Measurements from ENCODE around the gene GLO1.

Gene GLO1

DNA sequence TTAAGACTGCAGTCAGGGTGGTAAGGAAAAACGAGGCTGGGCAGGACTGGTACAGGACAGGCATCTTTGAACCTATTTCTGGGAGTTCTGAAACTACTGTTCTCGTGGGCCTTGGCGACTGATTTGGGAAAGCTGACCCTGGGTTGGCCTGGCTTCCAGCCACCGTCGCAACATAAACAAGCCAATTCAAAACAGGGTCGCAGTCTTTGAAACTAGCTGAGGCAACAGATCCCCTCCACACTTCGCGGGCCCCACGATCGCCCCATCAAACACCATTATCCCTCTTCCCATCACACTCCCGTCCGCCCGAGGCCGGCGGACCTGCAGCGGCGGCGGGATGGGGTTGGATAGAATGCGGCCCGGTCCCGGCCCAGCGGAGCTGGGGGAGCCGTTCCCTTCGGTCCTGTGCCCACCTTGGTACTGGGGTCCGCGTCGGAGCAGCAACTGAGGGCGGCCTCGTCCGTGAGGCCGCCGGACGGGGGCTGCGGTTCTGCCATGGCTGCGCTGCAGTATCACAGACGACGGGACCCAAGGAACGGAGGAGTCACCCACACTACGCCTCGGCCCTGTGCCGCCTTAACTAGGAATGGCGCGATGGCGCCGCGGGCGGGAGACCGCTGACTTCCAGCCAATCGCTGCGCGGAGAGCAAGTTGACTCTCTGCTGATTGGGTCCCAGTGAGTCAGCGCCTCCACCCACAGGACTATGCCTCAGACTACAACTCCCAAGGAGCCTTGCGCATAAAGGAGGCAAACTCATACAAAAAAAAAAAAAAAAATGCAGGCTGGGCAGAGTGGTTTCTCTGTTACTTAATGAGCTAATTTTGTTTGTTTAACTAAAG lies at the start of gene GLO1:
Gene GLO1 (minus strand): TSS at position 588 of the 840 bp plus-strand sequence. CDS start 91 bp downstream, at position 497.
- FAIRE-seq: peak; percentile 45

DNA sequence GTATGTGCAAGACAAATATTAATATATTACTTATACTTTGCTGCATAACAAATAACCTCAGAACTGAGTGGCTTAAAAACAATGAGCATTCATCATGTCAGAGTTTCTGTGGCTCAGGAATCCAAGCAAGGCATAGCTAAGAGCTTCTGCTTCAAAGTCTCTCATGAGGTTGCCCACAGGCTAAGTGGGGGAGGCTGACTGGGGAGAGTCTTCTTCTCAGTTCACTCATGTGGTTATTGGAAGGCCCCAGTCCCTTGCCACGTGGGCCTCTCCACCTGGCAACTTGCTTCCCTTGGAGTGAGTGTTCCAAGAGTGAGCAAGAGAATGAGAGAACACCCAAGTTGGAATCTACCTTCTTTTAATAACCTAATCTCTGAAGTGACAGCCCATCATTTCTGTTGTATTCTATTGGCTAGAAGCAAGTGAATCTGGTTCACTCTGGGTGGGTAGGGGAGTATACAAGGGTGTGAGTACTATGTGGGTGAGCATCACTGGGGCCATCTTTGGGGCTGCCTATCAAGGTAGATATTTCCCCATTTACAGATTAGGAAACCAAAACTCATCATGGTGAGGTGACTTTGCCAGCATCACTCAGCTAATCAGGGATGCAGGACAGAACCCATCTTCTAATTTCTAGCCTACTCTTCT lies 48.1 kb upstream of the GLO1 start:
- FAIRE-seq: no peak

DNA sequence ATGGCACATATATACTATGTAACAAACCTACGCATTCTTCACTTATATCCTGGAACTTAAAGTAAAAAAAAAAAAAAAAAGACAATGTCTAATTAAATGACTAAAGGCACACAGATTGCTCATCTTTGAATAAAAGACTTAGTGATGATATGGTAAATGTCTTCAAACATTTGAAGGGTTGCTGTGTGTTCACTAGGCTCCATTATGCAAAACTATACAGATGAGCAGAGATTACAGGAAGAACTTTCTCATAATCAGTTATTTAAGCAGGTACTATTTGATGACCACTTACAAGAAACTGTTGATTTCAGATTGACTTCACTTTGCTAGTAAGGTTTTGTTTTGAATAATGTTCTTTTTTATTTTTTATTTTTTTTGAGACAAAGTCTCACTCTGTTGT lies 46.5 kb upstream of the GLO1 start:
- no peak for FAIRE-seq

DNA sequence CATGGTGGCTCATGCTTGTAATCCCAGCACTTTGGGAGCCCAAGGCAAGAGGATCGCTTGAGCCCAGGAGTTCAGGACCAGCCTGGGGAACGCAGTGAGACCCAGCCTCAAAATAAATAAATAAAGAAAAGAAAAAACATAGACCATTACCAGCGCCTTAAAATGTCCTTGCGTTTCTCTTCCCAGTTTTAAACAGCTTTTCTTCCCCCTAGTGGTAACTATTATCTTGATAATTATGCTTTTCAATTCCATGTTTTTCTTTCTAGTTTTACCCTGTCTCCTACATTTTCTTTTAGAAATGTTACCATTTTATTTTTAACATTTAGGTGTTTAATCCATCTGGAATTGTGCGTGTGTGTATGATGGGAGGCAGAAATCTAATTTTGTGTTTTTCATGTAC lies 36.6 kb upstream of the GLO1 start:
- FAIRE-seq: no peak

DNA sequence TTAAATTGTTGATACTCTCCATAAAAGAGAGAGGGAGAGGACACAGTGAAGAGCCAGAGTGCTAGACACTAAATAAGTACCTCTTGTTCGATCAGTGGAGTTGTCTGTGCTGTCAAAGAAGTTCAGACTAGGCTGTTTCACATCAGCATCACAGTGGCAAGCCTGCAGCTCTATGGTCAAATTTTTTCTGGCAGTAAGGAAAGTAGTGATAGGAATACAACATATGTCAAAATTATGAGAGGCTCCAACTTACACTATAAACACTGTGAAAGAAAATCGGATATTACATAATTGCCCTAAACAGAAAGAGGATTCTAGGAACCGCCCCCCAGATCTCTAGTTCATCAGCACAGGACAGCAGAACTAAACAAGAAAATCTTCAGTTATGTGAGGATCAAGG lies 35.3 kb upstream of the GLO1 start:
- no peak for FAIRE-seq

DNA sequence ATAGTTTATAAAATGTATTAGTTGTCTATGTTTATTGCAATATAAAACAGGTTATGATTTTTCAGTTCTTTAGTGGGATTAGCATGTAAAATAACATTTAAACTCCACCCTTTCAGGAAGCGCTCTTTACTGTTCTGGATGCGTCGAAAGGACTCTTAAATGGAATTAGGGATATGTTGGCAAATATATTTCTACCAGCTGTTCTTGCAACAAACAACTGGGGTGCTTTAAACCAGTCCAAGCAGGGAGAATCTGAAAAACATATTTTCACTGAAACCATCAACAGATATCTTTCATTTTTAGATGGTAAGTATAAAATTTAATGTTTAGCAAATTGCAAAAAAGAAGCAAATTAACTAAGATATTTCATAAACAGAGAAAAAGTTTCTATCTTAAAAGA lies 34.0 kb upstream of the GLO1 start:
- no peak for FAIRE-seq

DNA sequence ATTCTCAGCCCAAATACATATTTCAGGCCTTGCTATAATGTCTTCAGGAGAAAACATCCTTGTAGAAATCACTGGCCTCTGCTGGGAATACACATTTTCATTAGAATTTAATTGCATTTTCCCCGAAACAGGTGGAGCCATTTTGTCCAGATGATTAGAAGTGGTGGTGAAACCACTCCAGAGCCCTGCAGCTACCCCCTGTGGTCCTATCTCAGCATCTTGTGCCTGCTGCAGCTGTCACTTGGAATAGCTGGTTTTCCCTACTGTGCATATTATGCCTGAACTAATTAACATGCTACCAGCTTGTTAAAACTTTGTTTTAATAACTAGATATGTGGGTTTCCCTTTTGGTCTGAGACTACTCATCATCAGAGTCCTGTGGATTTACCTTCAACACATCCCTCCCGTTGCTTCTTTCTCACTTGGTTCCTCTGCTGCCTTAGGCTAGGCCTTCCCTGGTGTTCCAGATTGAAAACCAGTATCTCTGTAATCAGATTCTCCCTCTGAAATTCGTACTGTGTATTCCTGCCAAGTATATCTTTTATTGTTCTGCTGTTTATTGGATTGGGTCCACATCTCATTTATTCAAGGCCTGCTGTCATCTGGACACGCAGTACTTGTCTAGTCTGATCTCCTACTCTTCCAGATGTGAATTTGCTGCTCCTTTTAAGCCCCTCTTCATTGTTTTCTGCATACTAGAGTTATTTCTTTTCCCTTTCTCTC lies 27.4 kb upstream of the GLO1 start:
- FAIRE-seq: no peak

DNA sequence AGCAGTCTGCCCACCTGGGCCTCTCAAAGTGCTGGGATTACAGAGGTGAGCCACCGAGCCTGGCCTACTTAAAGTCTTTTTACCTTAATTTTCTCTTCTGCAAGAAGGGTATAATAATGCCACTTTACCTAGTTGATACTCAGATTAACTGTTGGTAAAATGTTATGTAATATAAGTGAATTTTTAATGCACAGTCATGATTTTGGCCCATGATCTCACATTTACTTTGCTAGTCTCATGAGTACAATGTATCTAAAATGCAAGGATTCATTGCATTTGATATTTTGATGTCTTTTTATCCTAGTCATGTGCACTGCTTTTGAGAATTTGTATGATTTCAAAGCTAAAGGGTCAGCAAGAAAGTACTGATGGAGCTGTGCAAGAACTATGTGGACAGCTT lies 25.3 kb upstream of the GLO1 start:
- FAIRE-seq: no peak

DNA sequence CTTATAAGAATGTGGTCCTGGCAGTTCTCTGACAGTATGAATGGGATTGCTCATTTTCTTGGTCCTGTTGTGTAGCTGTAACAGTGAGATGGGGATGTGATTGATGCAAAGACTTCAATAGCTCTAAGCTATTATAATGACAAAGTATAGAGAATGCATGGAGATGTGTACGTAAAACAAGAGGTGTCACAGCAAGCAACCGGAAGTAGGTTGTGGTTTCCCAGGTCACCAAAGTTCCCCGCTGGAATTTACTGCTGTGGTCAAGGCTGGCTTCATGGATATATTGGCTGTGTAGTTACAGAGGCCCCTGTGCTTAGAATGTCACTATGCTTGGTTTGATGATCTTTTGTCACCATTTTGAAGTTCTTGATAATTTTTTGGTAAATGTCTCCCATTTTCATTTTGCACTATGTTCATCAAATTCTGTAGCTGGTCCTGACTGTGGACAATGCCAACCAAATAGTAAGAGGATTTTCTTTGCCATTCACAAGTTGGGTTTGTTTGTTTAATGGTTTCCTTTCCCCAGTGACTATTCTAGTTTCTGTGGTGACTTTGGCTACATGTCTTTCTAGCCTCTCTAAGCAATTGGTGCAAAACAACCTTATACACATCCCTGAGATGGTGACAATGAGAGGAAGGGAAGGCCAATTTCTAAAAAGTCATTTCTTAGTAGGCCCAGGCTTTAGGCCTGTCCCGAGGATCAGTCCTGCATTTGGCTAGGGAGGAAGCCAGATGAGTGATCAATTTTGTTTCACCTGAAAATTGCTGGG lies 22.7 kb upstream of the GLO1 start:
- FAIRE-seq: no peak

DNA sequence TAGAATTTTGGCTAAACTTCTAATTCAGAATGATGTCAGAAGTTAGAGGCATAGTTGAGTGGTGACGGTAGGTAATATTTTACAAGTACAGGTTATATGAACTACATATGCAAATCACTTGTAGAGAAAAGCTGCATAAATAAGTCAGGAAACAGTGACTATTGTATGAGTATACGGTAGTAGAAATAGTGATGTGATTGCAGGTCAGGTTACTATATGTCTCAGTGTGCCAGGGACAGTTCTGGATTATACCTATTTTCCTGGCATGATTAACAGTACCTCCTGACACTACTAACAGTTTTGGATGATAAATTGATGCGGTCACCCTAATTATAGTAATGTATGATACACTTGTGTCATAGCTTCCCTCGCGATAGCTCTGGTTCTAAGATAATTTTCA lies 21.4 kb upstream of the GLO1 start:
- FAIRE-seq: no peak

DNA sequence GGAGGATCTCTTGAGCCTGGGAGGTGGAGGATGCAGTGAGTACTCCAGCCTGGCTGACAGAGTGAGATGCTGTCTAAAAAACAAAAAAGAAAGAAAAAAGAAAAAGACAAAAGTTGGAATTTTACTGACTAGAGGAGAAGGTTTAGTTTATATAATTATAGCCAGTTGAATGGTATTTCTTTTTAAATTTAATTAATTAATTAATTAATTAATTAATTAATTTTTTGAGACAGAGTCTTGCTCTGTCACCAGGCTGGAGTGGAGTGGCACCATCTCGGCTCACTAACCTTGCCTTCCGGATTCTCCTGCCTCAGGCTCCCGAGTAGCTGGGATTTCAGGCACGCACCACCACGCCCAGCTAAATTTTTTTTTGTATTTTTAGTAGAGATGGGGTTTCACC lies 20.8 kb upstream of the GLO1 start:
- FAIRE-seq: no peak

DNA sequence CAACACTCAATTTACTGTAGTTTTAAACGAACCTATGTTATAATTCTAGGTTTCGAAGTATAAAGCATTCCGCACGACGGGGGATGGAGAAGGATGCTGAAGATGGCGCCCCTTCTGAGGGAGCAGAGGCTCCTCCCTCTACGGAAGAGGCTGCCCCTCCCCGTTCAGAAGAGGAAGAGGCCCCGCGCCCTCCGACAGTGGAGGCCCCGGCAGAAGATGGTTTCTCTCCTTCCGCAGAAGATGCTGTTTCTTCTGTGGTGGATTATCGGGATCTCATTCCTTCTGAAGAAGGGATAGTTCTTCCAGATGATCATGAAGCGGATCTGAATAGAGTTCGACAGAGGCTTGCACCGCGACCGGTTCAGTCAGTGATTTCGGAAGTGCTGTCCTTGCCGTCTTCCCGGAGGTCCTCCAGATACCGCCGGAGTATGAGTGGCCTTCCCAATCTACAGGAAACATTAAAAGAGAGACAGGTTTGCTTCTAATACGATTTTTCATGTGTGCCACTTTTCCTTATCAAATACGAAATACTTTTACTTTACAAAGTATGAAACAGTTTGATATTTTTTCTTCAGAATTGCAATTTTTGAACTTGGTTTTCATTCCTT lies 19.9 kb upstream of the GLO1 start:
- FAIRE-seq: no peak

DNA sequence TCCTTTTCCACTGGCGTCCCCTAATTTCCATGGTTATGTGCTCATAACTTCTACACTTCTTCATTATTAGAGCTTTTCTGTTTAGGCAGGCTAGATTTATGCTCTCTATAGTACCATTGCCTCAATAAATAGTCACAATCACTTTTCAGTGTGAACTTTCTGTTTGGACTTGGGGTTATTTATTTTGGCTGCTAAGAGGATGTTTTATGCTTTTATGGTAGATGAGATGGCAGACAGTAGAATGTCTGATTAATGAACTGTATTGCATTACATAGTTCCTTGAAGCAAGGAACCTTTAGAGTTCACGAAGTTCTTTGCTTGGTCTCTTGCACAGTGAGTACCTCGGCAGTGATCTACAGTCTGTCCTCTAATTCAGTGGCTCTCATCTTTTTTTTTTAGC lies 19.1 kb upstream of the GLO1 start:
- no peak for FAIRE-seq

DNA sequence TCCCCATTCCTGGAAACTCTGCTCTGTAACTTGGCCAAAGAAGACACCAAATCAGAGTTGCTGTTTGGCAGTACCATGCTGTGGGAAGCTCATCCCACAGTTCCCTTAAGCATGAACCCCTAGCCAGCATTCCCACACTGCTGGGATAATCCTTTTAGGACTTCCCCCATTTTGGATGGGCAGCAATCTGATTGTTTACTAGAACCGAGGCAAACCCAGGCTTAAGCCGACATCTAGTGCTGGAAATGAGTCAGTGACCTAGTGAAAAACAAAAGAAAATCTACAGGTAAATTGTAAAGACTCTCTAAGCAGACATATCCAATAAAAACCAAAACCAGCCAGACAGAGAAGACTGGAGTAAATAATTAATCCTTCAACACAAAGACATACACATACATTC lies 17.4 kb upstream of the GLO1 start:
- FAIRE-seq: no peak

DNA sequence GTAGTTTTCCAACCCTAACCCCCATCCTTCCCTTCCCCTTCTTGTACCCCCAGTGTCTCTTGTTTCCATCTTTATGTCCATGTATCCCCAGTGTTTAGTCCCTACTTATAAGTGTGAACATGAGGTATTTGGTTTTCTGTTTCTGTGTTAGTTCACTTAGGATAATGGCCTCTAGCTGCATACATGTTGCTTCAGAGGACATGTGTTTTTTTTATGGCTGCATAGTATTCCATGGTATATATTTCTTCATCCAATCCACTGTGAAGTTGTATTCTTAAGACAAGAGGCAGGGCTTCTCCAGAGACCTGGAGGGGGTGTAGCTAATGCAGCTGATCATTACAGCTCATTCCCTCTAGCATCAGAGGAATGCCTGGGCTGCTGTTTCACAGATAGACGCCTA lies 16.4 kb upstream of the GLO1 start:
- no peak for FAIRE-seq

DNA sequence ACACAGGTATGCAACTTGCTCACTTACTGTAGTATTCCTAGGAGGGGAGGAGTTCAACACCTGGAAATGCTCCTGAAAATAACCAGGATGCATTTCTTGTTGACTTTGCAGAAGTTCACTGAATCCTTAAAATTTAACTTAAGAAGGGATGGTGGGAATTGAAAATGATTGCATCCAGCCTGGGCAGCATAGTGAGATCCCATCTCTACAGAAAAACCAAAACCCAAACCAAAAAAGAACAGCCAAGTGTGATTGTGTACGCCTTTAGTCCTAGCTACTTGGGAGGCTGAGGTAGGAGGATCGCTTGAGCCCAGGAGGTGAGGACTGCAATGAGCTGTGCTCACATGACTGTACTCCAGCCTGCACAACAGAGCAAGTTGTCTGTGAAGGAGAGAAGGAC lies 13.9 kb upstream of the GLO1 start:
- no peak for FAIRE-seq

DNA sequence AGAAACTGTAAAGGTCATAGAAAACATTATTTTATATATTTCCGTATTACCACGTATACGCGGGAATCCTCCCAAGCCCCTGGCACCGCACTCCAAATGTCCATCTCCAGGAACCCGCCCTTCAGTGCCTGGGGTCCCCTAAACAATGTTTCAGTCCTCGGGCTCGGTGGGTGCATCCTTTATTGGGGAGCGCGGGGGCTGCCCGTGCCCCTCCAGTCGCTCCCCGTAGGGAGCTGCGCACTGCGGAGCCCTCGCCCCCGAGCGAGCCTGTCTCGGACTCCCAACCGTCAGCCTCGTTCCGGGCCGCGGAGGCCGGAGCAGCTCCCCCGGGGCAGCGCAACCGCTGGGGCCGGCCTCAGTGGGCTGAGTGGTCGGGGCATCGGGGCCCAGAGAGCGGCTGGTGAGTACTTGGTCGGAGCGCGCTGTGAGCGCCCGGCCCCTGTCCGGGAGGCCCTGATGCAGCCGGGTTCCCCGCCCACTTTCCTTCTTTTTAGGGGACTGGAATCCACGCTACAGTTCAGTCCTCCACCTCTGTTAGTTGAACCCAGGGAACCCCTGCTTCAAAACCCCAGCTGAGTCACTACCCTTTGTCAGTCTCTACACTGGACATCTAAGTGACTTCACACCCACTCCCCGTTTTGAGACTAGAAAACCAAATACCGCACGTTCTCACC lies 12.2 kb upstream of the GLO1 start, which contains the start of gene DNAH8:
Gene DNAH8 (plus strand): TSS at position 296 of the 674 bp plus-strand sequence. CDS start 7,499 bp downstream, outside the sequence.
- no peak for FAIRE-seq

DNA sequence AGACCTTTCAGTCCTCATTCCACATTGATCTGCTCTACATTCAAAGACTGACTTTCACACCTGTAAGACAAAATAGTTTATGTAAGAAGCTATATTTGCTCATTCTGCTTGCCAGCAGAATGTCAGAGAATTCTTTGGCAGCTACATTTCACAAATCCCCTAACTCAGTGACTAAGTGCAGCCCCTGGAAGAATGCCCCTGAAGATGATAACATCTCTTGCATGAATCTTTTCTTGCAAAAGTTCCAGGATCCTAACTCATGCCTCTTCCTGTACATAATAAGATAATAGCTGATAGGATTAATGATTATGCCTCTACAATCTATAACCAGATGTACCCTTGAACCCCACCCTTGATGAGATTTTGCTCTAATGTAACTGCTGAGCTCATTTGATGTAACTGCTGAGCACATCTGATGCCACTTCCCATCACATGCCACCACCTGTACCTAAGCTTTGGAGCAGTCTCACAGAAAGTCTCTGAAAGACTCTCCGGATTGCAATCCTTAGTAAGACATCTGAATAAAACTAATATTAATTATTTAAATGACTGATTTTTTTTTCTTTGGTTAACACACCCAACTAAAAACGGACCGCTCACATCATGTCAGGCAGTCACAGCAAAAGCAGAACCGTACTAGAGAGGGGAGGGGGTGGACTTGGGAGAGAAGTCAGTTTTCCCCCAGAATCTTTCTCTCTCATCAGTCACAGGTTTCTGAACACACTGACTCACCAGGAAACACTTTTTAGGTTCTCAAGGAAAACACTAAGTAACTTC lies 11.5 kb upstream of the GLO1 start:
- no peak for FAIRE-seq

DNA sequence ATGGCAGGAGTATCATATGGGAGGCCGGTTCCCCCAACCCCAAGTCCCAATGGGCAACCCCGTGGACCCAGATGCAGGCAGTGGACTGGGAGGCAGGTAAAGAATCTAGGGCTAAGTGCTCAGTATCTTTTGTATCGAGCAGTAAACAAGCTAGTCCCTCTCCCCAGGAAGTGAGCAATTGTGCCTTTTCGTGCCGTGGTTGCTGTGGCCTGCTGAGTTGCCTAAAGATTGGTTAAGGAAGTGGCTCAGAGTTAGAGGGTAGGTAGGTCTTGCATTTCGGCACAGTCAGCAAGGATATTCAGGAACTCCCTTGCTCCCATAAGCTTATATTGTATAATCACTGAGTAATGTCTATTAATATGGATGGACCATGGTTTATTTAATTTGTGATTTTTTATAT lies 10.9 kb upstream of the GLO1 start:
- FAIRE-seq: no peak

DNA sequence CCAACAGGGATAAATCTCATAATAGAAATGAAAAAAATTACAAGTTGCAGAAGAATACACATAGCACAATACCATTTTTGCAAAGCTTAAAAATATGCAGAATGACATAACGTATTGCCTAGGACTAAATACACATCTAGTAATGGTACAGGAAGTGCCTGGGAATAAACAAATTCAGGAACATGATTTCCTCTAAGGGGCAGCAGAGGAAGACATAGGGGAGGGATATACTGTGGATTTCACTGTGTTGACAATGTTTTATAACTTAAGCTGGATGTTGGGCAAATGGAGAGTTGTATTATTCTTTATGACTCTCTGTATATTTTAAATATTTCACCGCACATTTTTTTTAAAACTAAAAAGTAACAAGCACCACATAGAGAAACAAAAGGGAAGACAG lies 5.6 kb upstream of the GLO1 start:
- FAIRE-seq: no peak

DNA sequence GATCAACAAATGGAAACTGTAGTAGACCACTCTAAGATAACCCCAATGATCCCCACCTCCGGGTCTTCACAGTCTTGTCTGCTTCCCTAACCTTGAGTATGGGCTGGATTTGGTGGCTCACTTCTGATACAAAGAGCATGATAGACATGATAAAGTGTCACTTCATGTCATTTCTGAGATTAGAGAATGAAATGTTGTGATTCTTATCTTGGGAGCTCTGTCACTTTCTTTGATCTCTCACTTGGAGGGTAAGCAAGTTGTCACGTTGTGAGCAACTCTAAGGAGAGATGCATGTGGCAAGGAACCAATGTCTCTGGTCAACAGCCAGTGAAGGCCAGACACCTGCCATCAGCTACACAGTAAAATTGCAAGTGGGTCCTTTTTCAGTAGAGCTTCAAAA lies 3.0 kb upstream of the GLO1 start:
- FAIRE-seq: no peak

Measured in colon (tissue), 2 donors.